ENCODE measurements around the gene SF3B3.

The SF3B3 gene

GRCh38 chr16:70577256-70577698 lies 53.7 kb downstream of the SF3B3 start:
- TF ChIP-seq ARNT (IDR thresholded peaks at IDR 0.05) (no peak), FOXA1 (IDR thresholded peaks at IDR 0.05) (no peak), HDGF (IDR thresholded peaks at IDR 0.05; ENCODE audit: borderline replicate concordance) (no peak), FOXM1 (IDR thresholded peaks at IDR 0.05; ENCODE audit: borderline replicate concordance) (no peak), PKNOX1 (IDR thresholded peaks at IDR 0.05) (no peak)
- POLR2A ChIA-PET: no interaction called here
- CTCF ChIA-PET: no interaction called here
- DNase-seq (ENCODE audit: extremely low spot score): no peak

- TF ChIP-seq LEF1 (IDR thresholded peaks at IDR 0.05; ENCODE audit: borderline replicate concordance): no peak
- TF ChIP-seq SP1 (IDR thresholded peaks at IDR 0.05): no peak
- no peak for TF ChIP-seq L3MBTL2 (conservative IDR thresholded peaks at IDR 0.05)
- no peak for TF ChIP-seq SUZ12 (IDR thresholded peaks at IDR 0.05)
- no peak for TF ChIP-seq HDGF (IDR thresholded peaks at IDR 0.05; ENCODE audit: borderline replicate concordance)
- no peak for TF ChIP-seq NFRKB (IDR thresholded peaks at IDR 0.05)
These were observed 54.4 kb downstream of the SF3B3 start for GRCh38 chr16:70578035-70578434.

GRCh38 chr16:70579248-70579647 lies 55.6 kb downstream of the SF3B3 start:
- no peak for DNase-seq (ENCODE audit: extremely low spot score)
- CTCF ChIA-PET: interaction anchor here (1.4 kb wide), 1 partner anchor 74 kb away, joined by 3 read pairs; no protein-coding TSS in a partner anchor

More at GRCh38 chr16:70578035-70578434, 54.4 kb downstream of the SF3B3 start:
- DNase-seq (ENCODE audit: extremely low spot score): no peak
- ChIA-PET CTCF (interaction anchor here (1.4 kb wide), 1 partner anchor 75 kb away, joined by 3 read pairs; no protein-coding TSS in a partner anchor), POLR2A (interaction anchor here (1.4 kb wide), 1 partner anchor 44 kb away, joined by 3 read pairs; no protein-coding TSS in a partner anchor)

GRCh38 chr16:70579648-70580630 lies 56.3 kb downstream of the SF3B3 start:
- TF ChIP-seq NFRKB (IDR thresholded peaks at IDR 0.05): no peak
- TF ChIP-seq FOXK2 (IDR thresholded peaks at IDR 0.05): no peak
- no peak for TF ChIP-seq L3MBTL2 (conservative IDR thresholded peaks at IDR 0.05)
- no peak for TF ChIP-seq CTBP1 (IDR thresholded peaks at IDR 0.05; ENCODE audit: borderline replicate concordance)
- no peak for TF ChIP-seq BHLHE40 (IDR thresholded peaks at IDR 0.05; ENCODE audit: borderline replicate concordance)
- TF ChIP-seq SP1 (IDR thresholded peaks at IDR 0.05): no peak
- TF ChIP-seq HDGF (IDR thresholded peaks at IDR 0.05; ENCODE audit: borderline replicate concordance): no peak
- no peak for TF ChIP-seq ZNF384 (IDR thresholded peaks at IDR 0.05)
- TF ChIP-seq ARNT (IDR thresholded peaks at IDR 0.05): no peak
- TF ChIP-seq ELF4 (IDR thresholded peaks at IDR 0.05): no peak
- no peak for TF ChIP-seq TARDBP (IDR thresholded peaks at IDR 0.05)
- no peak for TF ChIP-seq SUZ12 (IDR thresholded peaks at IDR 0.05)
- no peak for TF ChIP-seq LEF1 (IDR thresholded peaks at IDR 0.05; ENCODE audit: borderline replicate concordance)
- TF ChIP-seq PKNOX1 (IDR thresholded peaks at IDR 0.05): no peak
- TF ChIP-seq FOXA1 (IDR thresholded peaks at IDR 0.05): no peak
- TF ChIP-seq FOXM1 (IDR thresholded peaks at IDR 0.05; ENCODE audit: borderline replicate concordance): no peak
- DNase-seq (ENCODE audit: extremely low spot score): no peak
- POLR2A ChIA-PET: no interaction called here
- CTCF ChIA-PET: interaction anchor here (1.4 kb wide), 1 partner anchor 73 kb away, joined by 3 read pairs; no protein-coding TSS in a partner anchor

More at GRCh38 chr16:70579248-70579647, 55.6 kb downstream of the SF3B3 start:
- TF ChIP-seq ARNT (IDR thresholded peaks at IDR 0.05) (no peak), NFRKB (IDR thresholded peaks at IDR 0.05) (no peak), ZNF384 (IDR thresholded peaks at IDR 0.05) (no peak), HDGF (IDR thresholded peaks at IDR 0.05; ENCODE audit: borderline replicate concordance) (no peak), L3MBTL2 (conservative IDR thresholded peaks at IDR 0.05) (no peak), CTBP1 (IDR thresholded peaks at IDR 0.05; ENCODE audit: borderline replicate concordance) (no peak)
- POLR2A ChIA-PET: interaction anchor here (1.4 kb wide), 1 partner anchor 46 kb away, joined by 3 read pairs; no protein-coding TSS in a partner anchor

GRCh38 chr16:70582280-70582978 lies 58.8 kb downstream of the SF3B3 start:
- ChIA-PET CTCF (no interaction called here), POLR2A (interaction anchor here (1.5 kb wide), 1 partner anchor 8 kb away, joined by 5 read pairs; no protein-coding TSS in a partner anchor)
- TF ChIP-seq NFRKB (IDR thresholded peaks at IDR 0.05): no peak
- TF ChIP-seq SUZ12 (IDR thresholded peaks at IDR 0.05): no peak
- no peak for TF ChIP-seq SP1 (IDR thresholded peaks at IDR 0.05)
- TF ChIP-seq ZNF384 (IDR thresholded peaks at IDR 0.05): no peak
- TF ChIP-seq LEF1 (IDR thresholded peaks at IDR 0.05; ENCODE audit: borderline replicate concordance): no peak
- no peak for DNase-seq (ENCODE audit: extremely low spot score)

GRCh38 chr16:70586731-70587130 lies 63.1 kb downstream of the SF3B3 start:
- ChIA-PET CTCF (no interaction called here), POLR2A (no interaction called here)
- TF ChIP-seq SUZ12 (IDR thresholded peaks at IDR 0.05) (no peak), PKNOX1 (IDR thresholded peaks at IDR 0.05) (no peak), CTBP1 (IDR thresholded peaks at IDR 0.05; ENCODE audit: borderline replicate concordance) (no peak), LEF1 (IDR thresholded peaks at IDR 0.05; ENCODE audit: borderline replicate concordance) (no peak), HDGF (IDR thresholded peaks at IDR 0.05; ENCODE audit: borderline replicate concordance) (no peak), SP1 (IDR thresholded peaks at IDR 0.05) (no peak), NFRKB (IDR thresholded peaks at IDR 0.05) (no peak), FOXA1 (IDR thresholded peaks at IDR 0.05) (no peak), ZNF384 (IDR thresholded peaks at IDR 0.05) (no peak), BHLHE40 (IDR thresholded peaks at IDR 0.05; ENCODE audit: borderline replicate concordance) (no peak), FOXM1 (IDR thresholded peaks at IDR 0.05; ENCODE audit: borderline replicate concordance) (no peak), FOXK2 (IDR thresholded peaks at IDR 0.05) (no peak), L3MBTL2 (conservative IDR thresholded peaks at IDR 0.05) (no peak)
- no peak for DNase-seq (ENCODE audit: extremely low spot score)
